ENCODE data around the gene DNAH5. TPM values are rescaled to one million over a fixed set of nuclear protein-coding genes. Genes with fewer than 3 reads are reported as not detected.

DNAH5 gene
- total RNA-seq, 1 experiment from 2014 or later: 9.7 TPM

DNA sequence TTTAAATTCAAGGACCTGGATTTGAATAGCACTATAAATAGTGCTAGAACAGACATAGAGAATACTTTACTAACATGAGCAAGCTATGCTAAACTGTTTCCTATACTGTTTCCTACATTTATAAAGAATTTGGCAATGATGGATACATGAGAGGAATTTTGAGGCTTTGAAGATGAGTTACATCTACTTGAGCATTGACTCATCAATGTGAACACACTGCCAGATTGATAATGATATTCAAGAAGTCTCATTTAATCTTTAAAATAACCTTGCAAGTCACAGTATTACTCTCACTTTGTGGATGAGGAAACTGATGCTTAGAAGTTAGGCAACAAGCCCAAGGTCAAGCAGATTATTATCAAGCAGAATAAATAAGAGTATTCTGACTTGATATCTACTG, 281.9 kb downstream of the DNAH5 start:
- H3K79me2 ChIP-seq (ENCODE audit: low read depth): no peaks in the 10 kb centered on the region
- H3K9me3 ChIP-seq (ENCODE audit: insufficient read depth, low read depth): no peaks in the 10 kb centered on the region; the same call in 1 of the 2 replicates
- H3K4me3 ChIP-seq: no peak overlapping the region
- H3K27ac ChIP-seq: no peak overlapping the region
- CTCF ChIA-PET: no interaction called here
- no TSS peak for BruUV-seq (replicated peaks)
- POLR2A ChIA-PET (ENCODE audit: unreplicated experiment): no interaction called here
- H3K4me2 ChIP-seq: no peak overlapping the region
- H3K36me3 ChIP-seq (ENCODE audit: low read depth): no peaks in the 10 kb centered on the region
- DNase-seq: no peak
- no peak overlapping the region for H2AFZ ChIP-seq
- intact Hi-C loops (cut with micrococcal nuclease; ENCODE audit: unreplicated experiment): no loop called here
- H3K4me1 ChIP-seq (replicated peaks; ENCODE audit: insufficient read depth): no peaks in the 10 kb centered on the region
- no peaks in the 10 kb centered on the region for H3K27me3 ChIP-seq (ENCODE audit: insufficient read depth, low read depth)
- H4K20me1 ChIP-seq (ENCODE audit: insufficient read depth): no peaks in the 10 kb centered on the region
- H3K9me2 ChIP-seq (ENCODE audit: insufficient read depth): no peaks in the 10 kb centered on the region
- H3F3A ChIP-seq (ENCODE audit: insufficient read depth, low read depth): no peaks in the 10 kb centered on the region
- TF ChIP-seq, protein P1, sequence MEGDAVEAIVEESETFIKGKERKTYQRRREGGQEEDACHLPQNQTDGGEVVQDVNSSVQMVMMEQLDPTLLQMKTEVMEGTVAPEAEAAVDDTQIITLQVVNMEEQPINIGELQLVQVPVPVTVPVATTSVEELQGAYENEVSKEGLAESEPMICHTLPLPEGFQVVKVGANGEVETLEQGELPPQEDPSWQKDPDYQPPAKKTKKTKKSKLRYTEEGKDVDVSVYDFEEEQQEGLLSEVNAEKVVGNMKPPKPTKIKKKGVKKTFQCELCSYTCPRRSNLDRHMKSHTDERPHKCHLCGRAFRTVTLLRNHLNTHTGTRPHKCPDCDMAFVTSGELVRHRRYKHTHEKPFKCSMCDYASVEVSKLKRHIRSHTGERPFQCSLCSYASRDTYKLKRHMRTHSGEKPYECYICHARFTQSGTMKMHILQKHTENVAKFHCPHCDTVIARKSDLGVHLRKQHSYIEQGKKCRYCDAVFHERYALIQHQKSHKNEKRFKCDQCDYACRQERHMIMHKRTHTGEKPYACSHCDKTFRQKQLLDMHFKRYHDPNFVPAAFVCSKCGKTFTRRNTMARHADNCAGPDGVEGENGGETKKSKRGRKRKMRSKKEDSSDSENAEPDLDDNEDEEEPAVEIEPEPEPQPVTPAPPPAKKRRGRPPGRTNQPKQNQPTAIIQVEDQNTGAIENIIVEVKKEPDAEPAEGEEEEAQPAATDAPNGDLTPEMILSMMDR (conservative IDR thresholded peaks at IDR 0.05): no peak
- no peak for TF ChIP-seq EZH2 (IDR thresholded peaks at IDR 0.05; ENCODE audit: low read depth)

DNA sequence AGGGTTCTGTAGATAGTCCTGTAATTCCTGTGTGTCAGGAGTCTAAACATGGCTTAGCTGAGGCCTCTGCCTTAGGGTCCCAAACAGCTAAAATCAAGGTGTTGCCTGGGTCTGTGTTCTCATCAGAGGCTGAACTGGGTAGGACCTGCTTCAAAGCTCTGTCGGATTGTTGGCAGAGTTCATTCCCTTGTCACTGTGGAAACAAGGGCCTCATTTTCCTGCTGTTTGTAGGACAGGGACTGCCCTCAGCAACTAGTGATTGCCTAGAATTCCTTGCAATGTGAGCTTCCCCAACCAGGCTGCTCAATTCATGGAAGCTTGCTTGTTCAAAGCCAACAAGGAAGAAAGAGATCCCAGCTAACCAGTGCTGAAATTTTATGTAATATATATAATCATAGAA, 283.2 kb downstream of the DNAH5 start:
- TF ChIP-seq, protein P1 (conservative IDR thresholded peaks at IDR 0.05): no peak
- POLR2A ChIA-PET (ENCODE audit: unreplicated experiment): interaction anchor here (0.6 kb wide), 1 partner anchor 301 kb away, joined by 5 read pairs; no protein-coding TSS in a partner anchor
- H2AFZ ChIP-seq: no peak overlapping the region
- no peak overlapping the region for H3K4me2 ChIP-seq
- CTCF ChIA-PET: no interaction called here
- no peaks in the 10 kb centered on the region for H4K20me1 ChIP-seq (ENCODE audit: insufficient read depth)
- H3K27ac ChIP-seq: no peak overlapping the region
- H3K9me2 ChIP-seq (ENCODE audit: insufficient read depth): no peaks in the 10 kb centered on the region
- no peak for DNase-seq
- H3K27me3 ChIP-seq (ENCODE audit: insufficient read depth, low read depth): no peaks in the 10 kb centered on the region
- H3K79me2 ChIP-seq (ENCODE audit: low read depth): no peaks in the 10 kb centered on the region
- BruUV-seq (replicated peaks): no TSS peak
- no peaks in the 10 kb centered on the region for H3F3A ChIP-seq (ENCODE audit: insufficient read depth, low read depth)
- H3K36me3 ChIP-seq (ENCODE audit: low read depth): no peaks in the 10 kb centered on the region
- no peaks in the 10 kb centered on the region; the same call in 1 of the 2 replicates for H3K9me3 ChIP-seq (ENCODE audit: insufficient read depth, low read depth)
- H3K4me1 ChIP-seq (replicated peaks; ENCODE audit: insufficient read depth): no peaks in the 10 kb centered on the region
- no peak overlapping the region for H3K4me3 ChIP-seq
- intact Hi-C loops (cut with micrococcal nuclease; ENCODE audit: unreplicated experiment): no loop called here

DNA sequence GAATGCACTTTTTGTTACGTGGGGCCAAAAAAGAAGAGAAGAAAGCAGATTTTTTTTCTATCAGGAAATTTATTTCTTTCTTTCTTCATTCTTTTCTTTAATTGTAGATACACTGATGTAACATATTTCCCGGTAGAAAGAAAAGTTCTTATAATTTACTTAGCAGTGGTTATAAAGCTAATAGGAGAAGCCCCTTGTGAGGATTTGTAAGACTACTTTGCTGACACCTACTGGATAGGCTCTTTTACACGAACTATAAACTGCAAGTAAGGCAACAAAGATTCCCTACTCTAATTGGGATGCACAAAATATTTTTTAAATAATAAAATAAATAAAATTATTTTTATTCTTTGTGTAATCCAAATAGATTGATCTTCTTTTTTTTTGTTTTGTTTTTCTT, 284.4 kb downstream of the DNAH5 start:
- TF ChIP-seq, protein P1 (conservative IDR thresholded peaks at IDR 0.05): no peak; the same call in 1 of the 2 replicates
- TF ChIP-seq EZH2 (IDR thresholded peaks at IDR 0.05; ENCODE audit: low read depth): no peak
- Histone ChIP-seq H4K20me1 (ENCODE audit: insufficient read depth) (no peaks in the 10 kb centered on the region), H3K27me3 (ENCODE audit: insufficient read depth, low read depth) (no peaks in the 10 kb centered on the region), H3K9me2 (ENCODE audit: insufficient read depth) (no peaks in the 10 kb centered on the region), H3K27ac (no peak overlapping the region), H3K9me3 (ENCODE audit: insufficient read depth, low read depth) (no peaks in the 10 kb centered on the region; the same call in 1 of the 2 replicates), H3K4me3 (no peak overlapping the region), H3F3A (ENCODE audit: insufficient read depth, low read depth) (no peaks in the 10 kb centered on the region), H3K79me2 (ENCODE audit: low read depth) (no peaks in the 10 kb centered on the region), H3K4me2 (no peak overlapping the region), H3K4me1 (replicated peaks; ENCODE audit: insufficient read depth) (no peaks in the 10 kb centered on the region), H3K36me3 (ENCODE audit: low read depth) (no peaks in the 10 kb centered on the region), H2AFZ (no peak overlapping the region)
- intact Hi-C loops (cut with micrococcal nuclease; ENCODE audit: unreplicated experiment): no loop called here
- ChIA-PET POLR2A (ENCODE audit: unreplicated experiment) (no interaction called here), CTCF (no interaction called here)
- BruUV-seq (replicated peaks): no TSS peak
- no peak for DNase-seq

Data from PC-9 (cell line).